A549 (cell line): ENCODE measurements around the gene LIMCH1. TPM values are rescaled to one million over a fixed set of nuclear protein-coding genes. Genes with fewer than 3 reads are reported as not detected.

Source experiments
- ATAC-seq, 2 experiments: fragments of 200-7000 bp in 1 of 2; fragments of >200 bp in 1 of 2; cut with Nextera tagmentation in 1 of 2; cut with Tn5 transposase in 1 of 2; 3 replicates each; pipeline versions ENCODE4 v1.8.0 to v1.9.1; 2018 to 2020; ENCODE audit warnings: mild to moderate bottlenecking in 1 of 2, moderate library complexity in 1 of 2
- CTCF ChIA-PET: fragments of 300-600 bp; sonication (Branson Sonifier 250); formaldehyde crosslinking; extraction: SDS; loops from one replicate; lab custom pipeline; 2021; ENCODE audit warnings: antibody characterized with exemption, inconsistent platforms; lab: Yijun Ruan, JAX
- POLR2A ChIA-PET: fragments of 350-600 bp; formaldehyde crosslinking; extraction: SDS; loops from one replicate; lab custom pipeline; 2021; ENCODE audit warnings: antibody characterized with exemption, inconsistent platforms; lab: Yijun Ruan, JAX
- DNase-seq, 2 experiments: peaks; one replicate each; pipeline versions ENCODE4 v3.0.0 to v3.0.0-alpha.2; 2011 to 2016; ENCODE audit warnings: low read depth in 1 of 2, low spot score in 1 of 2
- FAIRE-seq: peaks from 2 replicates; lab custom pipeline; 2011; peaks lifted over from hg19 to GRCh38; lab: Jason Lieb, UNC
- H3K27ac ChIP-seq, 2 experiments: fragments of >200 bp; sonication (Bioruptor Twin); formaldehyde crosslinking; 3 replicates each; pipeline ENCODE4 v1.5.1; 2016 to 2017
- H3K4me1 ChIP-seq: fragments of >200 bp; sonication (Bioruptor Twin); formaldehyde crosslinking; 3 replicates; pipeline ENCODE4 v1.6.1; 2016
- H3K4me2 ChIP-seq: fragments of >200 bp; sonication (Bioruptor Twin); formaldehyde crosslinking; 3 replicates; pipeline ENCODE4 v1.6.1; 2016
- H3K4me3 ChIP-seq: fragments of >200 bp; sonication (Bioruptor Twin); formaldehyde crosslinking; 3 replicates; pipeline ENCODE4 v1.5.1; 2016
- H3K9me3 ChIP-seq: fragments of >200 bp; sonication (Bioruptor Twin); formaldehyde crosslinking; 3 replicates; pipeline ENCODE4 v1.6.1; 2016
- BHLHE40 ChIP-seq: IDR thresholded peaks from 2 replicates; pipeline ENCODE4 v1.6.1; 2012; ENCODE audit warnings: low read depth, low read length, inconsistent platforms
- CBX2 ChIP-seq: fragments of 200-600 bp; sonication (generic); IDR thresholded peaks from 2 replicates; pipeline ENCODE4 v1.6.1; 2016; ENCODE audit warnings: low read depth, mild to moderate bottlenecking, borderline replicate concordance
- EHMT2 ChIP-seq: fragments of 200-600 bp; sonication (generic); IDR thresholded peaks from 2 replicates; pipeline ENCODE4 v1.6.1; 2016; ENCODE audit warnings: antibody characterized with exemption, low read depth, mild to moderate bottlenecking, moderate library complexity
- EP300 ChIP-seq, 2 experiments: fragments of >200 bp; sonication (Bioruptor Twin); formaldehyde crosslinking; IDR thresholded peaks; 2 replicates in 1 of 2; 3 replicates in 1 of 2; pipeline ENCODE4 v1.6.1; 2016 to 2017
- GATA3 ChIP-seq: IDR thresholded peaks from 2 replicates; pipeline ENCODE4 v1.6.1; 2012; ENCODE audit warnings: borderline replicate concordance
- HOXB5 ChIP-seq: fragments of 250-450 bp; sonication (Bioruptor Pico); IDR thresholded peaks from 2 replicates; pipeline ENCODE4 v1.5.0; 2020; ENCODE audit warnings: mild to moderate bottlenecking, moderate library complexity
- JUNB ChIP-seq: fragments of >200 bp; sonication (Bioruptor Twin); formaldehyde crosslinking; IDR thresholded peaks from 2 replicates; pipeline ENCODE4 v1.6.1; 2016
- KDM5A ChIP-seq: fragments of 200-600 bp; sonication (generic); IDR thresholded peaks from 2 replicates; pipeline ENCODE4 v1.6.1; 2016; ENCODE audit warnings: antibody characterized with exemption, mild to moderate bottlenecking
- MAFK ChIP-seq: fragments of 450-650 bp; IDR thresholded peaks from 2 replicates; pipeline ENCODE4 v1.6.1; 2014; ENCODE audit not compliant: partially characterized antibody
- MAZ ChIP-seq: fragments of 150-350 bp; IDR thresholded peaks from 2 replicates; pipeline ENCODE4 v1.6.1; 2014; ENCODE audit warnings: antibody characterized with exemption, low read depth, low read length, borderline replicate concordance
- PBX3 ChIP-seq: IDR thresholded peaks from 2 replicates; pipeline ENCODE4 v1.6.1; 2012
- PHF8 ChIP-seq: fragments of 200-600 bp; sonication (generic); IDR thresholded peaks from 2 replicates; pipeline ENCODE4 v1.6.1; 2016; ENCODE audit warnings: low read depth, mild to moderate bottlenecking, antibody characterized with exemption, moderate library complexity, borderline replicate concordance
- REST ChIP-seq: fragments of 200-600 bp; sonication (generic); IDR thresholded peaks from 2 replicates; pipeline ENCODE4 v1.6.1; 2016; ENCODE audit warnings: antibody characterized with exemption, mild to moderate bottlenecking, moderate library complexity
- RNF2 ChIP-seq: fragments of 200-600 bp; sonication (generic); IDR thresholded peaks from 2 replicates; pipeline ENCODE4 v1.6.1; 2016; ENCODE audit warnings: low read depth, mild to moderate bottlenecking, antibody characterized with exemption, moderate library complexity, borderline replicate concordance
- SREBF2 ChIP-seq: fragments of 450-650 bp; IDR thresholded peaks from 2 replicates; pipeline ENCODE4 v1.6.1; 2014; ENCODE audit warnings: mild to moderate bottlenecking, moderate library complexity
- TP53 ChIP-seq: fragments of 250-450 bp; sonication (Bioruptor Pico); IDR thresholded peaks from 2 replicates; pipeline ENCODE4 v1.5.0; 2021; ENCODE audit warnings: mild to moderate bottlenecking, moderate library complexity
- ZC3H11A ChIP-seq: fragments of 450-650 bp; IDR thresholded peaks from 2 replicates; pipeline ENCODE4 v1.6.1; 2014; ENCODE audit warnings: antibody characterized with exemption, mild to moderate bottlenecking
- WGBS: methylation state at CpG from one replicate; pipeline ENCODE4 v1.1.6; 2017; ENCODE audit errors: missing lambda C conversion rate; 5-methylcytosine and 5-hydroxymethylcytosine counted together
- polyA plus RNA-seq, 4 experiments: library from polyadenylated mRNA; depleted of rRNA in 3 of 4; stranded (reverse); fragments of >200 nt; fragmentation: RNase III in 1 of 4; extraction: RNeasy Plus Mini Kit Qiagen cat#74134 plus additional on column Dnase treatment in 1 of 4; gene quantifications; 2 replicates in 3 of 4; 3 replicates in 1 of 4; pipeline ENCODE4 v1.2.3, GENCODE V29; 2011 to 2017
- TF ChIP-seq, protein P1 (sequence below): IDR thresholded peaks from 2 replicates; pipeline ENCODE4 v1.6.1; 2012; ENCODE audit warnings: low read depth, borderline replicate concordance
- TF ChIP-seq, protein P2 (sequence below): fragments of 150-350 bp; IDR thresholded peaks from 2 replicates; pipeline ENCODE4 v1.6.1; 2014; ENCODE audit warnings: low read depth, mild to moderate bottlenecking, low read length

Gene LIMCH1
- polyA plus RNA-seq, 2 of the 4 experiments (the other 2 are of a cell fraction): 52.9 to 88.9 TPM

DNA sequence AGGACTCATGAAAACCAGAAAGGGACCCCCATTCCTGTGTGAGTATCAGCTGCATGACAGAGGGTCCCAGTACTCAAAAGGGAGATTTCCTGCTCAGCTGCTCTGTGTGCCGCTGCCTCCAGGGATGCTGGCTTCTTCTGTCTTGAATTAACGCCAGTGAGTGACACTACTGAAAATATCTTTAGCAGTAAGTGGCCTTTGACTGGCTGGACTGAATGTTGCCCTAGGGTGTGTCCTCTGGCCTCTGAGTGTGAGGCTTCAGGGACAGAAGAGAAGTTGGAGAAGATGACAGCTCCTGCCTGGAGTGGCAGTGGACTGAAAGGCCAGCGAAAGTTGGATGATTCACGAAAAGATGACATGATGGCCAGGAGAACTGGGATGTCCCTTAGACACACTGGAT, 95.4 kb downstream of the LIMCH1 start (continued):
- TF ChIP-seq REST: no peak
- TF ChIP-seq, protein P1, sequence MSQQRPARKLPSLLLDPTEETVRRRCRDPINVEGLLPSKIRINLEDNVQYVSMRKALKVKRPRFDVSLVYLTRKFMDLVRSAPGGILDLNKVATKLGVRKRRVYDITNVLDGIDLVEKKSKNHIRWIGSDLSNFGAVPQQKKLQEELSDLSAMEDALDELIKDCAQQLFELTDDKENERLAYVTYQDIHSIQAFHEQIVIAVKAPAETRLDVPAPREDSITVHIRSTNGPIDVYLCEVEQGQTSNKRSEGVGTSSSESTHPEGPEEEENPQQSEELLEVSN: no peak
- no peak for TF ChIP-seq PHF8

GRCh38 chr4:41635441-41635840, 97.5 kb downstream of the LIMCH1 start:
- Histone ChIP-seq H3K4me3 (no peak overlapping the region), H3K27ac (no peak overlapping the region), H3K9me3 (no peaks in the 10 kb centered on the region), H3K4me1 (peaks cover 14% of the 10 kb centered on the region; the same call in 2 of the 3 replicates), H3K4me2 (no peak overlapping the region)
- TF ChIP-seq TP53 (CRISPR knock-in tag) (no peak), EP300 (IDR thresholded peaks at IDR 0.05) (no peak), MAFK (no peak), MAZ (no peak), SREBF2 (no peak), JUNB (no peak), RNF2 (no peak), BHLHE40 (no peak), GATA3 (no peak), ZC3H11A (no peak), EHMT2 (no peak), KDM5A (no peak), CBX2 (no peak), HOXB5 (CRISPR knock-in tag) (no peak), PHF8 (no peak)
- TF ChIP-seq, protein P2, sequence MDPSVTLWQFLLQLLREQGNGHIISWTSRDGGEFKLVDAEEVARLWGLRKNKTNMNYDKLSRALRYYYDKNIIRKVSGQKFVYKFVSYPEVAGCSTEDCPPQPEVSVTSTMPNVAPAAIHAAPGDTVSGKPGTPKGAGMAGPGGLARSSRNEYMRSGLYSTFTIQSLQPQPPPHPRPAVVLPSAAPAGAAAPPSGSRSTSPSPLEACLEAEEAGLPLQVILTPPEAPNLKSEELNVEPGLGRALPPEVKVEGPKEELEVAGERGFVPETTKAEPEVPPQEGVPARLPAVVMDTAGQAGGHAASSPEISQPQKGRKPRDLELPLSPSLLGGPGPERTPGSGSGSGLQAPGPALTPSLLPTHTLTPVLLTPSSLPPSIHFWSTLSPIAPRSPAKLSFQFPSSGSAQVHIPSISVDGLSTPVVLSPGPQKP: no peak
- DNase-seq (no peak), ATAC-seq (no peak), FAIRE-seq (no peak)
- ChIA-PET POLR2A (no interaction called here), CTCF (no interaction called here)
- WGBS: 82% methylated on average over 3 of the region's 3 CpGs

DNA sequence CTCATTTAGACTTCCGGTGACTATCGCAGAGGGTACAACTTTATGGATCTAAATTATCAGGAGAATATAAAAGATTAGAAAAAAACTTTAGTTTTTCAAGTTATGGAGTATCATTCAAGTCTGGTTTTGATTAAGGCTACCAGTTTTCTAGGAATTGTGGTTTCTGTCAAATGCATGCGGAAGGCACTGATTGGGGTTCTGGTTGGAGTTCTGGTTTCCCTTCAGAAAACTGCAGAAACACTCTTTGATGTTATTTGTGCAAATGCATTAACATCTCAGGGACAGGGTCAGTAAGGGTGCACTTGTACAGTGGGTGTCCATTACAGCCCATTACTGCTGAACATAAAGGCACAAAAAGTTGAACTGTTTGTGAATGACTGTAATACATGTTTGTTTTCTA, 100.2 kb downstream of the LIMCH1 start:
- Histone ChIP-seq H3K27ac (no peak overlapping the region), H3K4me1 (peaks cover 20% of the 10 kb centered on the region), H3K4me3 (no peak overlapping the region), H3K4me2 (no peak overlapping the region), H3K9me3 (no peaks in the 10 kb centered on the region)
- ChIA-PET CTCF (interaction anchor here (1.2 kb wide), 1 partner anchor 24 kb away, joined by 3 read pairs; no protein-coding TSS in a partner anchor), POLR2A (no interaction called here)
- no peak for DNase-seq
- TF ChIP-seq PBX3: no peak
- ATAC-seq: 0 out of 6 replicates have a peak, but pooled peaks of 1 of the 2 experiments have one; percentile 30
- FAIRE-seq: no peak
- 88% methylated on average over 3 of the region's 3 CpGs for WGBS
